ENCODE results near the gene PCBP3.
"Not testable (repeated sequence)": the region's sequence is repeated elsewhere in the genome, so short reads cannot be mapped to it uniquely, and the experiment has no call there.

The PCBP3 gene

GRCh38 chr21:45938811-45939520, 295.4 kb downstream of the PCBP3 start:
- no peak for DNase-seq

- DNase-seq, result no peak
Measured at GRCh38 chr21:45939521-45940045, 296.1 kb downstream of the PCBP3 start.

DNA sequence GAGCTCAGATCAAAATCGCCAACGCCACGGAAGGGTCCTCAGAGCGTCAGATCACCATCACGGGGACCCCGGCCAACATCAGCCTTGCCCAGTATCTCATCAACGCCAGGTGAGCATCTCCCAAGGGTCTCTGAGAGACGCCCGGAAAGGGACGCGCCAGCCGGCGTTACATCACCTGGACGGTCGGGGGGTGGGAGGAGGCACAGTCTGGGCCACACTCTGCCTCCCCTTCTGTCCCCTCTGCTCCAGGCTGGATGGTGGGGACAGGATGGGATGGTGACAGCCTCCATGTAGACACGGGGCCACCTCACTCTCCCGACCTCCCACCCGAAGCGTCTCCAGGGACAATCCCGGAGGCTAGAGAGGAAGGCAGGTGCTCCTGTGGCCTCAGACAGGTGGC, 296.6 kb downstream of the PCBP3 start:
- DNase-seq, result no peak

DNA sequence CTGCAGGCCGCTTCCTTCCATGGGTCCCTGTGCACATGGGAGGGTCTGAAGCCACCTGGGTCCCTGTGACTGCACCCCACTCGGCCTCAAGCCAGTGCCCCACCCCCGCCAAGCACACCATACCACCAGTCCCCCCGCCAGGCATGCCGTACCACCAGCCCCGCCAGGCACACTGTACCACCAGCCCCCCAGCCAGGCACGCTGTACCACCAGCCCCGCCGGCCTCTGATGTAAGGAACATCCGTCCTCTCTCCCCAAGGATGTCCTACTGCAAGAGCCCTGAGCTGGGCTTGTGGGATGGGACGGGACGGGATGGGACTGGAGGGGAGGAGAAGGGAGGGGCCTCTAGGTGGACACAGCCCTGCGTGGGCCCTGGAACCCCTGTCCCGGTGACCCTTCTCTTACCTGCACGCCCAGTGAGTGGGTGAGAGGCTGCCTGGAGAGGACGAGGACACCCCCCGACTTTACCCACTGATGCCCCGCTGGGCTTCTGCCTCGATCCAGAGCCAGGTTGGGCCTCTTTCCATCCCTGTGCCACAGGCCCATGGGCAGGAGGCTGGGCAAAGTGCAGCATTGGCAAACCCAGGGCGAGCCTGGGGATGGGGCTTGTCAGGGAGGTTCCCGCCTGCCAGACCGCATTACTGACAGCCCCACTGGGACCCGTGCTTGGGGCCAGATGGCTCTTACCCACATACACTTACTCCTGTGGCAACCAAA, 297.3 kb downstream of the PCBP3 start:
- no peak for DNase-seq

- DNase-seq, result no peak
Measured at GRCh38 chr21:45941338-45941710, 297.8 kb downstream of the PCBP3 start.

DNA sequence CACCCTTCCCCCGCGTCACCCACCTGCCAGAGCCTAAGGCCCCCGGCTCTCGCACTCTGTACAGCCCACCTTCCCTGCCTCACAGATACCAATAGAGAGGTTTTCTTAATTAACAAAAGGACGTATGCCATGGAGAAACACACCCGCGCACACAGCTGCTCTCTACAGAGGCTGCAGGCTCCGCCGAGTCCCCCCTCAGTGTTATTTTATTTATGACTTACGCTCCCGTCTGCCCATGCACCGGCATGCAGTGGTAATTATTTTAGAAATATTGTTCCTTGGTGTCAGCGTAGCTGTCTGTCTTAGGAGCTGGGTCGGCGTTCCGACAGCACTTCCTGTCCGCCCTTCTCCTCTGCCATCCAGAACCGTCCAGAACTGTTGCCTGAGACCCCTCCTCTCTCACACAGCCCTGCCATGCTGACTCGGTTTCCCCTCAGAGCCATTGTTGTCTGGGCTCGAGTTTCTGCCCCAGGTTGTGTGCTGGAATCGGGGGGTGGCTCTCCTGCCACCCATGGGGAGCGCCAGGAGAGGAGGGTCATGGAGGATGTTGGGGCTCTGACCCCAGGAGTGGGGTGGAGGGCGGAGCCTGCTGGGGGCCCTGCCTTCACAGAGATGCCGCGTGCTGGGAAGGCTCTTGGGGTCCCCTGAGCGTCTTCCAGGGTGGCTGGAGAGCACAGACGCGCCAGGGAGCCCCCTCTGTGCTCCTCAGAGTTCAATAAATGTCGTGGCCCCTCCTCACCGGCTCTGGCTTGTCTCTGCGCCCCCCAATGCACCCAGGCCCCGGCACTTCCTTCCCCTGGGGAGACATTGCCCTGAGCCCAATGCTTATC, 298.4 kb downstream of the PCBP3 start:
- DNase-seq, result no peak

DNA sequence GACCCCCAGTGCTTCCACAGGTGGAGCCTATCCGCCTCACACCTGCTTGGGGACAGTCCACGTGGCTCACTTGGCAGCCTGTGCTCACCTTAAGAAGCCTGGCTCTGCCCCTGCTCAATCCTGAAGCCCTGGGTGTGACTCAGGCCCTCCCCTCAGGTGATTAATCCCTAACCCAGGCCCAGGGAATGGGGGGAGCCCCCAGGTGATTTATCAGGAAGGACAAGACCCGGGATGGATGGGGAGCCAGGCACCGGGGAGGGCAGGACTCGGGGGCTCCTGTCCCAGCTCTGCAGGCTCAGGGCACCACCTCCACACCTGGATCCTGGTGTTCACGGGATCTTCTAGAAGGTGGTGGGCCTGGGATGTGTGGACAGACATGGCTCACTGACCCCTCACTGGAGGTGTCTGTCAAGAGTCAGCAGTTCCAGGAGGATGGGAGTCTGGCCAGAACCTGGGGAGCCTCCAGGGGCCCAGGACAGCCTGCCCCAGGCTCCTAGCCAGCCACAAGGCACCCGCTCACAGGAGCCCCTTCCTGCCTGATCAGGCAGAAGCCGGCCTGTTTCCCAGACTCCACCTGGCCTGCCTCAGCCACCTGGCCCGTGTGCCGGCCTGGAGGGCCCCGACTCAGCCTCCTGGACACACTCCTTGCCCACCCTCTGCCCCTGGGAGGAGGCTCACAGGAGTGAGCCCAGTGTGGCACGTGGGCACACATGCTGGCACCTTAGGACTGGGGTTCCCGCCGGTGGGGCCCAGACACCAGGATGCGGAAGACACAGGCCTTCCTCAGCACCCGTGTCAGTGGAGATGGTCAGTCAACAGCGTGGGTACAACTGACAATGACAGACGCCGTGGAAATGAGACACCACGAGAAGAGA, 299.5 kb downstream of the PCBP3 start:
- no peak for DNase-seq

- DNase-seq, result no peak
Measured at GRCh38 chr21:45943630-45944540, 300.4 kb downstream of the PCBP3 start.

GRCh38 chr21:45944601-45945000, 301.1 kb downstream of the PCBP3 start:
- no peak for DNase-seq

- no peak for DNase-seq
Measured at GRCh38 chr21:45945066-45945867, 301.7 kb downstream of the PCBP3 start.

DNA sequence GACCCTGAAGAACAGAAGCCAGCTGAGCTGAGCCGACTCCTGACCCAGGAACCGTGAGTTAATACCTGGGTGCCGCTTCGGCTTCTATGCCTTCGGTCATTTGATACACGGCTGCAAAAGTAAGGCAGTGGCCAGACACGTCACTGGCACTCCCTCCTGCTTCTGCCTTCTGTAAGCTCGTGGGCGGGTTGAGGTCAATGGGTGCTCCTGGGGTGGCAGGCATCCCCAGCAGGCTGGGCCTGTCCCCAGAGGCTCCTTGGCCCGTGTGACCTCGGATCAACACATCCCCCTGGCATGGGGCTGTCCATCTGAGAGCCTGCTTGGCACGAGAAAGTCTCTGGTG, 302.3 kb downstream of the PCBP3 start:
- DNase-seq, result no peak

DNA sequence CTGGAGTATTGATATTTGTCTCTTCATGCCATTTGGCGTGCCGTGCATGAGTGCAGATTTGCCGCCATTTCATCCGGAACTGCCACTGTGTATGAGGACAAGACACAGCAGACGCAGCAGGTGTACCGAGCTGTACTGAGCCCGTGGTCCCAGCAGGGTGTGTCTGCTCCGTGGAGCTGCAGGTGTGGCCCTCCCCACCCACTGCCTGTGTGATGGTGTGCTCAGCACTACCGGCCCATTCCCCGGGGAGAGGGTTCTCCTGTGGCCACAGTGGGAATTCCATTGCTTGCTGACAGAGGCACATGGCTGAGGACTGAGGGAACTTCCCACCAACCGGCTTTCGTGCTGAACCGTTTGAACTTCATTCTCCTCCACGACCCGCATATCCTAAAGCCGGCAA, 303.8 kb downstream of the PCBP3 start:
- no peak for DNase-seq

DNA sequence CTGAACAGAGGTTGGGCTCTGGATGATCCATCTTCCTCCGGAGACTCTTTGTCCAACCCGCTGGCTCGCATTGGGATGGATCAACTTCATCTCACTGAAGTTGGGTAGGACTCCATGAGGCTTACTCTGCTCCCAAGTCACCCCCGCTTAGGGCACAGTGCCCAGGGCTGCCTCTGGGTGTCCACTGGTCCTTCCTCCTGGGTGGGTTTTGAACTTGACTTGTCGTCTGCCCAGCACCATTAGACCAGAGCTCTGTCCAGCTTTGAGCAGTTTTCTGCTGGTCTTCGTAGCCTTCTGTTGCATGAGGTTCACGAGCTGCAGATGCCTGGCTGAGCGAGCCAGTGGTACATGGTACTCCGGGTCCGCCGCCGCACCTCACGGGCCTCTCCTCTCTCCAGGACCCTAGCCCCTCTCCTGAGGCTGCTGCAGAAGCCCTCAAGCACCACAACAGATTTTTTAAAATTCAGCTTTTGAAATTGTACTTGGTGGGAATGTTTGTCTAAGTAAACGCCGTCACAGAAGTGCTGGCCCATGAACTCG, 304.3 kb downstream of the PCBP3 start:
- DNase-seq, result no peak

GRCh38 chr21:45948576-45949141, 305.1 kb downstream of the PCBP3 start:
- DNase-seq, result no peak

- no peak for DNase-seq
Measured at GRCh38 chr21:45949928-45950739, 306.6 kb downstream of the PCBP3 start.

DNA sequence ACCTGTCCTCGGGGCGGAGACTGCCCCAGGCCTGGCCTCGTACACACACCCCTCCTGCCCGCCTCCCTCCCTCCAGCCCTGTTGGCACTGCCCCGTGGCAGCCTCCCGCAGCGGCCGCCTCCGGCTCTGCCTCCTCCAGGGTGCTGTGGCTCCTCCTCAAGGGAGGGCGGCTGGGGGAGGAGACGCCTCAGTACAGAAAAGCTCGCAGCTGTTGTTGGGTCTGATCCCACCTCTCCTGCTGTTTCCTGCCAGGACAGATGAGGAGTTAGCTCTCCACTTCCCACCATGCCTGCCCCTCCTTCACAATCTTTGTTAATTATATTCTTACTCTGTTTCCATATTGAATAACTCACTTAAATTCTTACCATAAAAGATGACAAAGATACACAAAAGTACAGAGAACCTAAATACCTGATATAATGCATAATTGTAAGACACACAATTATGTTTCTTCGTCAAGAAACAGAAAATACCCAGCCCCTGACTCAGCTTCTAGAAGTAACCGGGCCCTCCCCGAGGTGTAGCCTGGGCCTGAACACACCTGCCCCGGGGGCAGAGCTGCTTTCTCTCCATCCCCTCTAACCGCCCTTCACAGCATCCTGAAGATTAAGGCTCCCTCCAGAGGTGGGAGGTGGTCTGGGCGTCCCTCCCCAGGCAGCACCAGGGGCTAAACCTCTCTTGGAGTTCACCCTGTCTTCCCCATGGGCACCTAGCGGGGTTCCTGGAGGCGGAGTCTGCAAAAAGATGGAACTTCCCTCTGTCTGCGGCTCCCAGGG, 307.4 kb downstream of the PCBP3 start:
- no peak for DNase-seq

DNA sequence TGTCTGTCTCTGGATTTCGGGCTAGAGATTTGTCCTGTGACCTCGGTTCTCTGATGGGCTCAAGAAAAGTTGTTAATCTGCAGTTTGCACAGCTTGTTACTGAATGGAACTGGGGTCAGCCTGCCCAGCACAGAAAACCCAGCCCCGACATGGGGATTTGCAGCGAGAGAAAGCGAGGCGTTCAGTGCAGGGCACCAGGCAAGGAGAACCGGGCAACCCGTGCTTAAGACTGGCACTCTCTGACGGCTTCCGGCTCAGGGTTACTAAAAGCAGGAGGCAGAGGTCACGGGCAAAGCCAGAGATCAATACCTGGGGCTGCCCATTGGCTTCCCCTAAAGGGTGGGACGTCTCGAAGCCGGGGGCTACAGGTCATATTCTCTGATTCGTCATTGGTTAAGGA, 308.2 kb downstream of the PCBP3 start:
- DNase-seq, result no peak

- not testable (repeated sequence) for DNase-seq
Measured at GRCh38 chr21:45952527-45952926, 309.0 kb downstream of the PCBP3 start.
